Stimulated activated CD8-positive, alpha-beta memory T cell treated with anti-CD3 and anti-CD28 coated beads, Interleukin-12 subunit alpha, Interleukin-12 subunit beta, amount 100 ng/mL, for 24 hours (primary cell): ENCODE results near the gene OTUB1.

ENCODE experiments used
- DNase-seq: peaks from one replicate; pipeline ENCODE4 v3.0.0-alpha.2; 2020; ENCODE audit errors: extremely low read depth

OTUB1 gene

GRCh38 chr11:64022125-64022784 is 36.0 kb downstream of the OTUB1 start:
- no peak for DNase-seq

DNA sequence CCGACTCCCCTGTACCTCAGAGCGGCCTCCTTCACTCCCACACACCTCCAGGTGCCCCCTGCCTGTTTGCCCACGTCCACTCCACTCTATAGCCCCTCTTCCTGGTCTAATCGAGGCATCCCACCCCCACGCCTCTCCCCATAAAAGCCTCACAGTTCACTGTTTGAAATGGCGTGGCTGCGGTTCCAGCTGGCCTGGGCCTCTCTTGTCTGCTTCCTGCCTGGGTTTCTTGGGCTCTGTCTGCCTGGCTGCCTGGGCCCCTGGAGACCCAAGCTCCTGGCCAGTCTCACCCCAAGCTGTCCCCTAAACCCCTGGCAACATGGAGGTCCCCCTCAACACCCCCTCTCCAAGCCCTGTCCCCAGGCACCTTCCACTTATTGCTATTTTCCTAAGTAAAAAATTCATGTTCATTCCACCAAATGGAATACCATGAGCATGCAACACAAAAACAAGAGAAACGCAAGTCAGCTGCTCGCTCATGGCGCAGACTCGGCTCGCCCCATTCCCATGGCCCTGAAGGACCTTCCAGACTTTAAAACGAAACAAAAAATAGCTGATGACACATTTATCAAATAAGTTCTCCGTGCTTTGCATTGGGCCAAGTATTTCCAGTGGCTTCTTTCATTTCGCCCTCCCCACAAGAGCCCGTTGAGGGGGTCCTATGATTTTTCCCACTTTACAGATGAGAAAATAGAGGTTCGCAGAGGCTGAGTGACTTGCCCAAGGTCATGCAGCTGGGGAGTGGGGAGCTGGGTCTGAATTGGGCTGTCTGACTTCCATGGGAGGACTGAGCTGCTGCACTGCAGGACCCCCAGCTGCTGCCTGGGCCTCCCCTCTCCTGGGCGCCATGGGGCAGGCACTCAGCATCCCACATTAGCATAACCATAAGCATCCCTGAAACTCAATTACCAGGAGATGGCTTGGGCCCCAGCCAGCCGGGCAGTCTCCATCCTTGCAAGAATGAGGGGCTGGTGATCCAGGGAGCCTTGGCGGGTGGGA is 37.8 kb downstream of the OTUB1 start:
- no peak for DNase-seq

- no peak for DNase-seq
These were observed 39.0 kb downstream of the OTUB1 start for GRCh38 chr11:64025205-64025604.

- DNase-seq, result no peak
These were observed 40.5 kb downstream of the OTUB1 start for GRCh38 chr11:64026575-64027205.

- DNase-seq, result no peak
These were observed 41.6 kb downstream of the OTUB1 start for GRCh38 chr11:64027651-64028397.

DNA sequence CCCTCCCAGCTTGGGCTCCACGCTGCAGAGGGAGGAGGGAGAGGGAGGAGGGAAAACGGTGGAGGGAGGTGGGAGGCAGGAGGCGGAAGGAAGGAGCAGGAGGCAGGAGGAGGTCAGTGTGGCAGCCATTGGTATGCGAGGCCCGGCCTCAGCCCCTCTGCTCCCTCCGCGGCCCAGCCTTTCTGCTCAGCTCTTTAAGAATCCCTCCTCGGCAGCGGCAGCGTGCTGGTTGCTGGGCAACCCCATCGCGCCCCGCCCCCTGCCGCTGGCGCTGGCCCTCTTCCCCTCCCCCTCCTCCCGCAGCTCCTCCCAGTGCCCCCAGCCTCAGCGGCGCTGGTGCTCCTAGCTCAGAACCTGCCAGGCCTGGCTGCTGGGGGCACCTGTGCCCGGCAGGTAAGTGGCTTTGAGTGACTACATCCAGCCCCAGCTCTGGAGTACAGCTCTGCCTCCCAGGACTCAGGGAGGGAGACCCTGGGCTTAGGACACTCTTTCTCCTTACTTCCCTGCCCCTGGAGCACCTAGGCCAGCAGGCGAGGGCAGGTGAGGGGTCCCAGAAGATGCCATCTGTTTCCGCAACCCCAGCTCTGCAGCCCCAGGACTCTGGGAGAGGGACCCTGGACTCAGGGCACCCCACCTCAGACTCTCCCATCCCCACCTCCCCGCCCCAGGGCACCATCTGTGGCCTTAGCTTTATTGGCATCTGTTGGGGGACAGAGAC is 42.3 kb downstream of the OTUB1 start:
- no peak for DNase-seq

- no peak for DNase-seq
These were observed 43.5 kb downstream of the OTUB1 start for GRCh38 chr11:64029773-64030172.

- DNase-seq, result no peak
These were observed 44.8 kb downstream of the OTUB1 start for GRCh38 chr11:64031001-64031400.

DNA sequence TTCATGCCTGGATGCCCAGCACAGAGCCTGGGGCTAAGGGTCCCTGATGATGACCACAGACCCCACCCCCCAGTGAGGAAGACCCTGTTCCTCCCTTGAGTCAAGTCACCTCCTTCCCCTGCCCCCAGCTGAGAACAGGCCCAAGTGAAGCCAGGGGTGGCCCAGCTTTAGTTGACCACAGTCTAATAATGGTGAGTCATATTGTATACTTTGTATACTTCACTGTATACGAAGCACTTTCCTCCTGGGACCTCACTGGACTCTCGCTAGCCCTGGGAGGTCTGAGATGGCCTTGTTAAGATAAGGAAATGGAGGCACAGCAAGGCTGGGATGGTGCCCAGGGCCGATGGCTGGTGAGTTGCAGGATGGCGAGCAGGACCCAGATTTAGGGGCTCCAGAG is 45.8 kb downstream of the OTUB1 start:
- DNase-seq, result no peak

DNA sequence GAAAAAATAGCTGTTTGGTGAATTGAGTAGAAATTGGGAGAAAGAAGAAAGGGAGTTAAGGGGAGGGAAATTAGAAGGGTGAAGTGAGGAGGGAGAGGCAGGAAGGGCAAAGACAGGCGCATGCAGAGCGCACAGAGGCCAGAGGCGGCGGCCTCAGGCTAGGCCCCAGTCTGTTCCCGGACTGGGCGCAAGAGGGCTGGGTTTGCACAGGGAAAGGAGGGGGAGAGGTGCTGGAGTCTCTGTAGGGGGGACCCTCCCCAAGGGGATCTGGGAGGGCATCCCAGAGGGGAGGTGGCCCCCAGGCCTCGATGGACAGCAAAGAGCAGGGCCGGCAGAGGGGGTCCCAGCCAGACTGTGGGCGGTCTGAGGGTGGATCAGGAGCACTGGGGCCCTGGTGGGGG is 48.2 kb downstream of the OTUB1 start:
- no peak for DNase-seq

- DNase-seq, result no peak
These were observed 48.9 kb downstream of the OTUB1 start for GRCh38 chr11:64035081-64035524.

GRCh38 chr11:64035576-64035975 is 49.3 kb downstream of the OTUB1 start, which contains the start of gene FLRT1:
Gene FLRT1, plus strand, starts transcription at chr11:64035931. Its CDS starts 80,337 bp downstream, at chr11:64116268.
- no peak for DNase-seq

DNA sequence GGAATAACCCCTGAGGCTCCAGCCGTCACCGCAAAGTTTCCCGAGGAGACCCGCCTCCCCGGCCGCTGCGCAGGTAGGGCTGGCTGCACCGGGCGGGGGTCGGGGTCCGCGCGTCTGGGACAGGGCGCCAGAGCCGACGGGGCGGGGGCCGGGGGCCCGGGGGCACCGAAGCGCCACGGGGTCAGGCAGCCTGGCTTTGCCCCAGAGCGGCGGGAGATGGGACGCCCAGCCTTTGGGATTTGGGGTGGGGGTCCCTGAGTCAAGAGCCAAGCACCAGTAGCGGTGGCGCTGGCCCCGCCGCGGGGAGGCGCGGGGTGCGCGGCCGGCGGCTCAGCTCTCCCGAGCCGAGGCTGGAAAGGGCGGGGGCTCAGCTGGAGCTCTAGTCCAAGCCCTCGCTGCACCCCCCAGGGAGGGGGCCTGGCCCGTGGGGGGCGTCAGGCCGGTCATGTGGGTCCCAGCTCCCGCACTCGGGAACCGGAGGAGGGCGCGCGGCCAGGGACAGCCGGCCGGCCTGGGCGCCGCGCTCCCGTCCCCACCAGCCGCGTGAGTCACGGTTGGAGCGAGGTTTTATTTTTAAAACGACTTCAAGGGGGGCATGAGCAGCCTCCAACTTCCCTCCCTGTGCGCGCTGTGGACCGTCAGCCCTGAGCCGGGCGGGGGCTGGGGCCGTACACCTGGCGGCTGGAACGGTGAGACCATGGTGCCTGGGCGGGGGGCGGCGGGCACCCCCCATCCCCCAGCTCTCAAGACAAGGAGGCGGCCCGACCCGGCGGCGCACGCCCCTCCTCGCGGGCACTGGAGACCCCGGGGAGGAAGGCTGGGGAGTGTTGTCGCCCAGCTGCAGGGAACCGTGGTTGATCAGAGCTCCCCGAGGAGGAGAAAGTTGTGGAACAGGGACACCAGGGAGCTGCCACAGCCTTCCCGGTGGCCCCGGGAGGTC is 50.1 kb downstream of the OTUB1 start:
- DNase-seq, result no peak

GRCh38 chr11:64037027-64037634 is 50.9 kb downstream of the OTUB1 start:
- DNase-seq, result no peak

DNA sequence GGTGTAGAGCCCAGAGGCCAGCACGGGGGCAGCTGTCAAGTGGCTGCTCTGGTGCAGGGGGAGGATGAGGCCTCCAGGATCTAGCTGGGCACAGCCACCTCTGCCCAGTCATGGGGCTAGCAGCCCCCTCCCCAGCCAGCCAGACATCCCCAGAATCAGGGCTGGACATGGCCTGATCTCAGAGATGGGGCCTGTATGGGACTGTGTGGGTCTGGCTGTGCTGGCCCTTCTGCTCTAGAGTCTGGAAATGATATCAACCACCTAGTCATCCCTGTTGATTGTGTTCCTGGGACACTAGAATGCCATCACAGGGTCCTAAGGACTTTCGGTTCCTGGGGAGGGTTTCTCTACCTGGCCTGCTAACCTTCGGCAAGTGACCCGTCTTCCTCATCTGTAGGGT is 52.3 kb downstream of the OTUB1 start:
- DNase-seq, result no peak

DNA sequence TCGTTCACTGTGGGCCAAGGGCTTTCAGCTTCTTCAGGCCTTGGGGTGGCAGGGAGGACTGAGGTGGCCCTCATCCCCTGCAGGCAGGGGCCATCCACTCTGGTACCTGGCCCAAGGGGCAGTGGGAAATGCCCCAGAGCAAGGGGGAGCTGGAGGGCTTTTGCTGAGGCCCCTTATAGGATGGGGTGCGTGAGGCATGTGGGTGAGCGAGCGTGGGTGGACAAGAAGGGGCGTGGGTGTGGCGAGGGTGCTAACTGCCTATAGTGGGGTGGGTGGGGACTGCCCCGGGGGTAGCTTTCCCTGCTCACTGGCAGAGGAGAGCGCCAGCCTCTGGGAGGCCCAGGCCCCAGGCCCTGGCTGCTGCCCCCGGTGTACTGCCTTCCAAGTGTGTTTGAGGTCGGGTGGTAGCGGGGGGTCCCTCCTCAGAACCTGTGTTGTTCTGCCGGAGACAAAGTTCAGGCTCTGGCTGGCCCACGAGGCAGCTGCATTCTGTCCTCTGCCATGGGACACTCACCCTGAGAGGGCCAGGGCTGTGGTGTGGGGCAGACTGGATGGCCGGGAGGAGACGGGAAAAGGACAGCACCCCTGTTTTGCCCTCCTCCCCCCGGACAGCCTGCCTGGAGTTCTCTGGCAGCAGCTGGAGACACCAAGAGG is 52.9 kb downstream of the OTUB1 start:
- no peak for DNase-seq

DNA sequence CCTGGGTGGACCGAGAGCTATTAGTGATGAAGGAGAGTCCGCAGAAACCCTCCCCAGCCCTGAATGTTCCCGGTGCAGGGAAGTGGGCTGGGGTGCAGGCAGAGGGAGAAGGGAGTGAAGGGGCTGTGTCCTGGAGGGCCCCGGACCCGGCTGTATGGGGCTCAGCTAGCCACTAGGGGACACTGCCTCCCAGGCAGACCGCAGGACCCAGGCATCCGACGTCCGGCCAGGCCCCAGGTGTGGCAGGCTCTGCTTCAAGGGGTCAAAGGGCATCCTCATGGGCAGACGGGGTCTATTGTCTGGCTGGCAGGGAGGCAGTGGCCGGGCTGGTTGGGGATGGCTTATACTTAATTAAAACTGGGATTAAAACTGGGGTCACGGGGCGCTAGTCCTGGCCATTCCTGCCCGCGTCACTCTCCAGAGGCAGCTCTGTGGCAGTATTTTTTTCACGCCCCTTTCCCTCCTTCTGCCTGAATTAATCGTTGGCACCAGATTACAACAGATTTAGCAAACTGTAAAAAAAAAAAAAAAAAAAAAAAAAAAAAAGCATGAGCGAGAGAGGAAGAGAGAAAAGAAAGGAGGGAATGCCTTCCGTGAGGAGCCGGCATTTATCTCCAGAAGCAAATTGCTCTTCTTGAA is 54.6 kb downstream of the OTUB1 start:
- DNase-seq, result no peak

GRCh38 chr11:64041846-64042245 is 55.6 kb downstream of the OTUB1 start:
- DNase-seq, result no peak
